Endothelial cell of umbilical vein (primary cell): ENCODE data around the gene TMEM52B.

ENCODE experiments used
- CTCF ChIP-seq, 2 donors: IDR thresholded peaks; 1 replicate in 1 of 2; 2 replicates in 1 of 2; pipeline ENCODE4 v1.5.1; 2011; ENCODE audit warnings: low read length in 2 of 2, mild to moderate bottlenecking in 2 of 2, moderate library complexity in 2 of 2, control low read depth in 1 of 2, inconsistent platforms in 1 of 2, low read depth in 1 of 2; ENCODE audit not compliant: insufficient read depth in 1 of 2; ENCODE audit errors: extremely low read depth in 1 of 2
- EZH2 ChIP-seq: IDR thresholded peaks from 2 replicates; pipeline ENCODE4 v1.6.1; 2012; ENCODE audit warnings: borderline replicate concordance, low read depth, mild to moderate bottlenecking, moderate library complexity, low read length, inconsistent platforms; ENCODE audit not compliant: severe bottlenecking

GRCh38 chr12:10214895-10215267 is 36.0 kb downstream of the TMEM52B start:
- no peak for TF ChIP-seq CTCF (IDR thresholded peaks at IDR 0.05; ENCODE audit: extremely low read depth in 1 of 2, insufficient read depth in 1 of 2, low read depth in 1 of 2, low read length in 2 of 2)
- no peak for TF ChIP-seq EZH2
